A549 treated with AZD9567 at 1 μM for 4 hours (cell line): ENCODE results near the gene REX1BD. TPM values are rescaled to one million over a fixed set of nuclear protein-coding genes. Genes with fewer than 3 reads are reported as not detected.

ENCODE experiments used
- total RNA-seq: library from RNA; stranded (reverse); fragments of 200-300 nt; extraction: Qiagen RNA extraction; gene quantifications from 5 replicates; pipeline ENCODE4 v1.2.3, GENCODE V29; 2022; ENCODE audit not compliant: insufficient read depth

The REX1BD gene
- total RNA-seq, result 20.8 to 63.5 TPM (median 56.7 TPM) in 5 replicates

DNA sequence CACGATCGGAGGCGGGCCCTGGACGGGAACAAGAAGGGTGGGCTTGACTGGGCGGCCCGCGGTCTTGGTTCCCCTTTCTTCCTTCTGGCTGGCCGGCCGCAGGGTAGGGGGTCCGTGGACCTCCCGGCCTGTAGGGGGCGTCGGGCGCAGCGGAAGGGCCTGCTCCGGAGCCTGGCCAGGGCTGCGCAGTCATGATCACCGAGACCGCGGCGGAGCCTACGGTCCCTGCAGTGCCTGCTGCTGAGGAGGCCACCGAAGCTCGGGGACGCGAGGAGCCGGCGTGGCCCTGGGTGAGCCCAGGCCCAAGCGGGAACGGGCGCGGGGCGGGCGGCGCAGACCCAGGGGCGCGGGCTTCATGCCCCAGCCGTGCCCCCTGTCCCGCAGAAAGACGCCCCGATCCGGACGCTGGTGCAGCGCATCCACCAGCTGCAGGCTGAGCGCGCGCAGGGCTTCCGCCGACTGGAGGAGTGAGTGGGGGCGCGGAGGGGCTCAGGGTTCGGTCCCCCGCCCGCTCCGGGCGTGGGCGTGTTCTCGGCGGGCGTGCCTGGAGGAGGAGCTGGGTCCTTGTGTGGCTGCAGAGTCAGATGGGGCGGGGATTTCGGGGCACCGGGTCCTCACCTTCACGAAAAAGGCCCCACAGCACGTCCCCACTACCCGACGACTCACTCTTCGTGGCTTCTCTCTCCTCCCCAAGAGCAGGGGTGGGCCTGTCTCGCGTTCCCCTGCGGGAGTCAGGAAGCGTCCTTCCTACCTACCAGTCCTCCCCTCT lies at the start of gene REX1BD:
Gene REX1BD (plus strand): TSS at position 188 of the 769 bp plus-strand sequence. CDS start 4 bp downstream, at position 192.

DNA sequence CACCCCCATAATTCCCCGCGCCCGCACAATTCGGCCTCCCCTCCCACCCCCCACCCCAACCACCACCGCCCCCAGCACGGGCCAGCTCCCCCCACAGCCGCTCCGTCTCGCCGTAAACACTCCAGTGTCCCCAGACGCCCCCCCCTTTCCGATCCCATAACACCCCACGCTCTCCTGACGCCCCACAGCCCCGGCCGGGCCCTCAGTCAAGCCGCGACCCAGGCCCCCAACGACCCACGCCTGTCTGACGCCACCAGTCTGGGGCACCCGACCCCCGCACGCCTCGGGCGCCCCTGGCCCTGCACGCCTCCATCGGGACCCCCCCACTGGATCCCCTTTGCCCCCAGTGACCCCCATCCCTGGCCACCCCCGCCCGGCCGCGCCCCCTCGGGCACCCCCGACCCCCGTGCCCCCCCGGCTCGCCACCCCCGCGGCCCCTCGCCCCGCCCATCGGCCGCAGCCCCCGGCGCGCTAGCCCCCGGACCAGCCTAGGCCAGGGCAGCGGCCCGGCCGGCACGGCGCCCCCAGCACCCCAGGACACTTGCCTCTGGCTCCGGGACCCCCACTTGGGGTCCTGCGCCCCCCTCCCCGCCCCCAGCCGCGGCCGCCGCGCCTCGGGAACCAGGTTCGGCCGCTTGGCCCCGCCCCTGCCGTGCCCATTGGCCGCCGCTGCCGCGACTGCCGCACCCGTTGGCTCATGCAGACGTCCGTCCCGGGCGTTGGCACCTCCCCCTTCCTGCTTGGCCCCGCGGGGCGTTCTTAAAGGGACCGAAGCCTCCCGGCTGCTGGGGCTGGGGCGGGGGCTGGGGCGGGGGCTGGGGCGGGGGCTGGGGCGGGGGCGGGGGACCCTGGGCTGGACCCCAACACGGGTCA lies 45.4 kb upstream of the REX1BD start, which contains the start of gene FKBP8:
Gene FKBP8 (minus strand): TSS at position 633 of the 873 bp plus-strand sequence. CDS start 1,603 bp downstream, outside the sequence.

DNA sequence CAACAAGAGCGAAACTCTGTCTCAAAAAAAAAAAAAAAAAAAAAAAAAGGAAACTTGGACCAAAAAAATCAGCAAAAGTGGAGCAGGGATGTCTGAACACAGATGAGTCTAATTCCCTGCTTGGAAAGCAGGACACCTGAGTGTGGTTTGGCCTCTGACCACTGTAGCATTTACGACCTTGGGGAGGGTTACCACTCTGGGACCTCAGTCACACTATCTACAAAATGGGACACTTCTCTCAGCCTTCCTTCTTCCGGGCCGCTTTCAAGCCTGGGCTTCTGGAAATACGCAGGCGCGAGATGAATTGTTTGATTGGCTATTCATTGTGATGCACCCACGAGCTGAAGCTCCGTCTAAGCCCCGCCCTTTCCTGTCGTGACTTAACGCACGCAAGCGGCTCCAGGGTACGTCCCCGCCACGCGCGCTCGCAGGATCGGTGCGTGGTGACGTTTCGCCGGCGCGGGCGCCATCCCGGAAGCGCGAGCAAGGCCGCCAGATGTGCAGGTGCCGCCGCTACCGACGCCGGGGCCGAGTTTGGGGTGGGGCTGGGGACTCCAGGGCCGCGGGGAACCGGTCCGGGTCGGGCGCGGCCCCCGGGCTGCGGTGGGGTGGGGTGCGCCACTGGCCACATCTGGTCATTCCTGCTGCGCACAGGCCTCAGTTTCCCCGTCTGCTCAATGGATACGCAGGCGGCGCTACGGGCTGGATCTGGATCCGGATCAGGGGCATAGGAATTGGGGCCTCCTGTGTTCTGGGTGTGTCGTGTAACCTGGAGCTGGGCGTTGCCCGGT lies 31.0 kb upstream of the REX1BD start, which contains the start of gene KXD1:
Gene KXD1 (plus strand): TSS at position 460 of the 791 bp plus-strand sequence. CDS start 4,187 bp downstream, outside the sequence.

DNA sequence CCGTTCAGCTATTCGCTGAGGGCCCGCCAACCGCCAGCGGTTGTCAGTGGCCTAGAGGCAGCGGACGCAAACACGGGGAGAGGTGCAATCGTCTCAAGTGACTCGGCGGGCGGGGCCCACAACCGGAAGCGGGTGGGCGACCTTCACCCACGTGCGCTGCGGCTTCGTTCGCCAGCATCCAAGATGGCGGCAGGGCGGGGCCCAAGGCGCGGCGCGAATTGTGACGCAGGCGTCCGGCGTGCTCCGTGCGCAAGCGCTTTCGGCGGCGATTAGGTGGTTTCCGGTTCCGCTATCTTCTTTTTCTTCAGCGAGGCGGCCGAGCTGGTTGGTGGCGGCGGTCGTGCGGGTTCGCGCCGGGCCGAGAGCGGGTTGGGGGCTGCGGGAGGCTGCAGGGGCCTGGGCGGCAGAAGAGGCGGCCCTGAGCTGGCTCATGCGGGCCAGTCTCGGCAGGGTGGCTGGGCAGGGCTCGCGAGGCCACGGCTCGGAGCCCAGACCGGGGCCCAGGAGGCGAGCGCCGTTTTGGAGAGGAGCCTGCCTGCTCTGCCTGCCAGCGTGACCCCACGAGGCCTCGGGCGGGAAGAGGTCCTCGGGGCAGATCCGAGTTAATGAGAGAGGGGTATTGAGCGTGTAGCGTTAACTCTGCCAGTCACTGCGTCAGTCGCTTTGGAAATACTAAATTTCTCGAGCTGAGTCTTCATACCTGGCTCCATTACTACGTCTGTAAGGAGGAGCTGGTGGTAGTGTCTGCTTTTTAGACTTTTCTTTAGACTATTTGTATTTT lies 16.8 kb upstream of the REX1BD start, which contains the start of gene UBA52:
Gene UBA52 (plus strand): TSS at position 294 of the 781 bp plus-strand sequence. CDS start 1,444 bp downstream, outside the sequence.

DNA sequence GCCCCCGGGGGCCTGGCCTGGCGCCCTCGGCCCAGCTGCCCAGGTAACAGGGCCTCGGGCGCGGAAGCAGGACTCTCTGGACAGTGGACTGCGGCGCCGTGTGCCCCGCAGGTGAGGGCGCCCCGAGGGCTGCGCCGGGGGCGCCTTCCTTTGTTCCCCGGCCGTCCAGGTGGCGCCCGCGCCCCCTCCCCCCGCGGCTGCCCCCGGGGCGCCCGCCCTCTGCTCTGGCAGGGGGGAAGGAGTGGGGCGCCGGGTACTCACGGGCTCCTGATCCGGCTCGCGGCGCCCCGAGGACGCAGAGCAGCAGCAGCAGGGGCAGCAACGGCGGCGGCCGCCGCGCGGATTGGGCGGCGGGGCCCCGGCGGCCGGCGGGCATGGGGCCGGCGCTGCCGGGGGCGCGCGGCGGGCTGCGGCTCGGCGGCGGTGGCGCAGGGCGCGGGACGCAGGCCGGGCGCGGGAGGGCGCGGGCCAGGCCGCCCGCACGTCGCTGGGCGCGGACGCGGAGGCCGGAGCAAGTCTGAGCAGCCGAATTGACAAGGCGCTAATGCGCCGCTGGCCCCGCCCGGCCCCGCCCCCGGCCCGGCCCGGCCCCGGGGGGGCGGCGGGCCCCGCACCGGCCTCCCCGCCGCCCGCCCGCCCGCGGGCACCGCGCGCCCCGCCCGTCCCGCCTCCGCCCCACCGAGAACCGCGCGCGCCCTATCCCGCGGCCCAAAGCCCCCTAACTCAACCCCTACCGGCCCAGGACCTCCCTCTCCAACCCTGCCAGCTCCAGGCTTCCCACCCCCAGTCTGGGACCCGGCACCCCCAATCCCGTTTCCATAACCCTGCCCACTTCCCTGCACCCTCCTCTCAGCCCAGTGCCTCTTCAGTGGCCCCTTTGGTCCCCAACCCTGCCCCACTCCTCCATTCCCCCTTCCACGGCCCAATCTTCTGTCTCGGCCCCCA lies 18.0 kb downstream of the REX1BD start, which contains the start of gene CRLF1:
Gene CRLF1 (minus strand): TSS at position 519 of the 945 bp plus-strand sequence. CDS start 143 bp downstream, at position 376.

DNA sequence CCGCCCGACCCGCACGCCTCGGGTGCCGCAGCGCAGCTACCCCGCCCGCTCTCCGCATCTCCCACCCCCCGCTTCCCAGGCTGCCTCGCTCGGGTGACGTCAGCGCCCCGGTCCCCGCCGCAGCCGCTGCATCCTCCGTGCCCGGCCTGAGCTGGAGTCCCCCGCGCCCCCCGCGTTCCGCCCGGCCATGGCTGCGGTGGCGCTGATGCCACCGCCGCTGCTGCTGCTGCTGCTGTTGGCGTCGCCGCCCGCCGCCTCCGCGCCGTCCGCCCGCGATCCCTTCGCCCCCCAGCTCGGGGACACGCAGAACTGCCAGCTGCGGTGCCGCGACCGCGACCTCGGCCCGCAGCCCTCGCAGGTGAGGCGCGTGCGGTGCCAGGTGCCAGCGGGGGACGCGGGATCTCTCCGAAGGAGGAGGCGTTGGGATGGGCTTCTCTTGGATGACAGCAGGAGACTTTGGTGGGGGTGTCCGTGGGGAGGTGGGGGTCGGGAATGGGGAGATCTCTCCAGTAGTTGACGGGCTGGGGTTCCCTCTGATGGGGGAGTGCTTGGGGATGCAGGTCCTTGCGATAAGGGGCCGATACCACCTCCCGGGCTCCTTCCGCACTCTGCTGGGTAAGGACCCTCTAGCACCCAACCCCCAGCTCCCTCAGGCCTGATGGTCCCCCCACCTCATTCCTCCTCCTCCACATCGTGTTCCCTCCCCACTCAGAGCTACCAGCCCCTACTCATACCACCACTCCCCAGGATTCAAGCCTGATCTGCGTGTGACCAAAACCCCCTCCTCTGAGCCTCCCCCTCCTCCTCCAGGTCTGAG lies 24.4 kb downstream of the REX1BD start, which contains the start of gene TMEM59L:
Gene TMEM59L (plus strand): TSS at position 99 of the 817 bp plus-strand sequence. CDS start 89 bp downstream, at position 188.

DNA sequence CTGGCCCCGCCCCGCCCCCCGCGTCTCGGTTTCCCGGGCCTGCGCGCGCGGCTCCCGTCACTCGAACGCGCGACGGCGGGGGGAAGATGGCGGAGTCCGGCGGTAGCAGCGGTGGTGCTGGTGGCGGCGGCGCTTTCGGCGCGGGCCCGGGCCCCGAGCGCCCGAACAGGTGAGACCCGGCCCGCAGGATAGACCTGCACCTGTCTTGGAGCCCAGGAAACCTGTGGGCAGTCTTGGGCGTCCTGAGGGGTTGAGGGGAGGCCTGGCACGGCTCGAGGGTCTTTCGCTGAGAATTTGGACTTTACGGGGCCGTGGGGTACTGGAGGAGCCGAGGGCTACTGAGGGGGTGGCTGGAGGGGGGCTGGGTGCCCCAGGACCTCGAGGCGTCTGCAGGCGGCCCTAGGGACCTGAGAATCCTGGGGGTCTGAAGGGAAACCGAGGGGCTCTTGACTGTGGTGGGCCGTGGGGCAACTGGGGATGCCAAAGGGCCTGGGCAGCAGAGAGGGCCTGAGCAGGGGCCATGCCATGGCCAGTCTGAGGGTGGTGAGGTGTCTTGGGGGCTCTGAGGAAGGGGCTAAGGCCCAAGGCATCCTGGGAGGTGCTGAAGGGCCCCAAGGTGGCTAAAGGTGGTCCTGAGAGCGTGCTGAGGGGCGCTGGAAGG lies 48.5 kb downstream of the REX1BD start, which contains the start of gene KLHL26:
Gene KLHL26 (plus strand): TSS at position 60 of the 661 bp plus-strand sequence. CDS start 27 bp downstream, at position 87.

Other genes with a start within 250 kb of the REX1BD start
- 1.6 to 2.9 TPM (median 1.9 TPM) in 5 replicates for gene PGPEP1, start 248.2 kb upstream of the REX1BD start, total RNA-seq
- 17.5 to 29.7 TPM (median 21.4 TPM) in 5 replicates for gene GDF15, start 202.6 kb upstream of the REX1BD start, total RNA-seq
- 0.03 TPM in 1 of 5 replicates, not detected in the others for gene LRRC25, start 191.2 kb upstream of the REX1BD start, total RNA-seq
- 46.0 to 50.4 TPM (median 49.2 TPM) in 5 replicates for gene SSBP4, start 169.4 kb upstream of the REX1BD start, total RNA-seq
- gene ISYNA1, start 150.7 kb upstream of the REX1BD start, total RNA-seq, result 26.9 to 45.1 TPM (median 44.5 TPM) in 5 replicates
- 3.5 to 5.9 TPM (median 5.2 TPM) in 5 replicates for gene ELL, start 66.7 kb upstream of the REX1BD start, total RNA-seq
- gene FKBP8, start 45.2 kb upstream of the REX1BD start, total RNA-seq, result 110 to 150 TPM (median 146 TPM) in 5 replicates
- gene KXD1, start 30.9 kb upstream of the REX1BD start, total RNA-seq, result 89.9 to 108 TPM (median 98.8 TPM) in 5 replicates
- gene UBA52, start 16.9 kb upstream of the REX1BD start, total RNA-seq, result 1,038 to 1,235 TPM (median 1,207 TPM) in 5 replicates
- 1.9 to 7.8 TPM (median 7.0 TPM) in 5 replicates for gene CRLF1, start 18.0 kb downstream of the REX1BD start, total RNA-seq
- 5.7 to 15.3 TPM (median 5.8 TPM) in 5 replicates for gene TMEM59L, start 24.1 kb downstream of the REX1BD start, total RNA-seq
- 3.6 to 4.6 TPM (median 4.0 TPM) in 5 replicates for gene KLHL26, start 48.2 kb downstream of the REX1BD start, total RNA-seq
- 3.4 to 4.9 TPM (median 4.4 TPM) in 5 replicates for gene CRTC1, start 94.9 kb downstream of the REX1BD start, total RNA-seq
- 0.11 to 0.15 TPM (median 0.13 TPM) in 4 of 5 replicates, not detected in the other for gene COMP, start 202.5 kb downstream of the REX1BD start, total RNA-seq
- 34.4 to 44.3 TPM (median 42.9 TPM) in 5 replicates for gene UPF1, start 243.2 kb downstream of the REX1BD start, total RNA-seq